Stimulated activated CD4-positive, alpha-beta T cell treated with anti-CD3 and anti-CD28 coated beads, Interleukin-15, amount 100 ng/mL, for 48 hours (primary cell): ENCODE data around the gene SNX33.
"Not testable (repeated sequence)": the region's sequence is repeated elsewhere in the genome, so short reads cannot be mapped to it uniquely, and the experiment has no call there.

Experiments
- DNase-seq, 2 donors: peaks; one replicate each; pipeline ENCODE4 v3.0.0-alpha.2; 2020; ENCODE audit warnings: low read depth in 2 of 2

SNX33 gene

GRCh38 chr15:75699961-75700874 is 52.5 kb downstream of the SNX33 start:
- not testable (repeated sequence) for DNase-seq

- DNase-seq, result not testable (repeated sequence)
These were observed 53.6 kb downstream of the SNX33 start for GRCh38 chr15:75701071-75702003.

GRCh38 chr15:75702436-75702835 is 54.7 kb downstream of the SNX33 start:
- DNase-seq, result no peak

GRCh38 chr15:75703440-75704262 is 55.9 kb downstream of the SNX33 start:
- not testable (repeated sequence) for DNase-seq

GRCh38 chr15:75704263-75704615 is 56.5 kb downstream of the SNX33 start:
- no peak for DNase-seq

GRCh38 chr15:75704618-75705017 is 56.9 kb downstream of the SNX33 start:
- no peak for DNase-seq

GRCh38 chr15:75705375-75705774 is 57.7 kb downstream of the SNX33 start:
- DNase-seq, result not testable (repeated sequence)

GRCh38 chr15:75705854-75706681 is 58.4 kb downstream of the SNX33 start:
- DNase-seq, result no peak

GRCh38 chr15:75706682-75706954 is 58.9 kb downstream of the SNX33 start:
- DNase-seq, result no peak

- DNase-seq, result not testable (repeated sequence)
These were observed 61.7 kb downstream of the SNX33 start for GRCh38 chr15:75709458-75709857.

GRCh38 chr15:75710874-75711273 is 63.2 kb downstream of the SNX33 start:
- not testable (repeated sequence) for DNase-seq

GRCh38 chr15:75711495-75711894 is 63.8 kb downstream of the SNX33 start:
- DNase-seq, result not testable (repeated sequence)
